PC-9 (cell line): ENCODE results near the gene RBMS3. TPM values are rescaled to one million over a fixed set of nuclear protein-coding genes. Genes with fewer than 3 reads are reported as not detected.

ENCODE experiments used
- BruUV-seq: library from RNA; stranded (reverse); fragments of 400-500 nt; replicated peaks from 2 replicates; lab custom pipeline; 2021; lab: Mats Ljungman, UMichigan
- CTCF ChIA-PET: fragments of 300-600 bp; sonication (Branson Sonifier 250); formaldehyde crosslinking; loops from one replicate; lab custom pipeline; 2022; ENCODE audit warnings: antibody characterized with exemption; lab: Charles Lee
- POLR2A ChIA-PET: fragments of 300-600 bp; sonication (Branson Sonifier 250); formaldehyde crosslinking; loops from one replicate; lab custom pipeline; 2022; ENCODE audit warnings: antibody characterized with exemption; ENCODE audit not compliant: unreplicated experiment; lab: Charles Lee
- DNase-seq, 2 experiments: peaks; one replicate each; pipeline versions ENCODE4 v3.0.0 to v3.0.0-alpha.2; 2015 to 2022; ENCODE audit warnings: mixed read lengths in 1 of 2
- H2AFZ ChIP-seq: fragments of 200-600 bp; sonication (generic); 2 replicates; pipeline ENCODE4 v1.8.1; 2017; ENCODE audit warnings: antibody characterized with exemption
- H3F3A ChIP-seq: fragments of 200-600 bp; sonication (generic); 2 replicates; pipeline ENCODE4 v1.8.1; 2017; ENCODE audit warnings: antibody characterized with exemption, mild to moderate bottlenecking, low read depth; ENCODE audit not compliant: insufficient read depth
- H3K27ac ChIP-seq: fragments of 200-600 bp; sonication (generic); 2 replicates; pipeline ENCODE4 v1.6.1; 2016; ENCODE audit warnings: mixed run types
- H3K27me3 ChIP-seq: fragments of 200-600 bp; sonication (generic); 2 replicates; pipeline ENCODE4 v1.6.1; 2016; ENCODE audit warnings: low read depth, mixed run types; ENCODE audit not compliant: insufficient read depth
- H3K36me3 ChIP-seq: fragments of 200-600 bp; sonication (generic); 2 replicates; pipeline ENCODE4 v1.6.1; 2016; ENCODE audit warnings: low read depth, mixed run types
- H3K4me1 ChIP-seq: fragments of 200-600 bp; sonication (generic); replicated peaks from 2 replicates; pipeline ENCODE4 v1.6.1; 2016; ENCODE audit warnings: mixed run types; ENCODE audit not compliant: insufficient read depth
- H3K4me2 ChIP-seq: fragments of 200-600 bp; sonication (generic); 2 replicates; pipeline ENCODE4 v1.6.1; 2017; ENCODE audit warnings: mixed run types
- H3K4me3 ChIP-seq: fragments of 200-600 bp; sonication (generic); 2 replicates; pipeline ENCODE4 v1.6.1; 2016; ENCODE audit warnings: mixed run types
- H3K79me2 ChIP-seq: fragments of 200-600 bp; sonication (generic); 2 replicates; pipeline ENCODE4 v1.6.1; 2017; ENCODE audit warnings: low read depth, mixed run types
- H3K9me2 ChIP-seq: fragments of 200-600 bp; sonication (generic); 2 replicates; pipeline ENCODE4 v1.8.1; 2017; ENCODE audit warnings: mild to moderate bottlenecking; ENCODE audit not compliant: insufficient read depth
- H3K9me3 ChIP-seq: fragments of 200-600 bp; sonication (generic); 2 replicates; pipeline ENCODE4 v1.8.1; 2016; ENCODE audit warnings: low read depth; ENCODE audit not compliant: insufficient read depth
- H4K20me1 ChIP-seq: fragments of 200-600 bp; sonication (generic); 2 replicates; pipeline ENCODE4 v1.8.1; 2017; ENCODE audit not compliant: insufficient read depth
- EZH2 ChIP-seq: fragments of 200-600 bp; sonication (generic); IDR thresholded peaks from 2 replicates; pipeline ENCODE4 v1.8.0; 2017; ENCODE audit warnings: antibody characterized with exemption, low read depth
- intact Hi-C: fragments of 100-400 bp; cut with micrococcal nuclease; formaldehyde crosslinking; loops from one replicate; pipeline ENCODE4 v1.10.0; 2022; ENCODE audit not compliant: unreplicated experiment
- total RNA-seq: library from RNA; stranded (reverse); gene quantifications from 2 replicates; pipeline ENCODE4 v1.2.3, GENCODE V29; 2021
- TF ChIP-seq, protein P1 (sequence below): fragments of 200-600 bp; sonication (generic); conservative IDR thresholded peaks from 2 replicates; pipeline ENCODE4 v1.6.1; 2017; ENCODE audit warnings: mixed run types, antibody characterized with exemption, mild to moderate bottlenecking, moderate library complexity

The RBMS3 gene
- total RNA-seq, 1 experiment from 2014 or later = 3.5 TPM

GRCh38 chr3:29561651-29562149 lies 280.8 kb downstream of the RBMS3 start:
- no peak overlapping the region for H3K4me3 ChIP-seq
- intact Hi-C loops = no loop called here
- H2AFZ ChIP-seq = no peak overlapping the region
- POLR2A ChIA-PET = no interaction called here
- H3K9me2 ChIP-seq = no peaks in the 10 kb centered on the region
- no peaks in the 10 kb centered on the region for H4K20me1 ChIP-seq
- H3K27me3 ChIP-seq = no peaks in the 10 kb centered on the region
- no peaks in the 10 kb centered on the region for H3K79me2 ChIP-seq
- no peaks in the 10 kb centered on the region for H3K4me1 ChIP-seq
- H3K9me3 ChIP-seq = no peaks in the 10 kb centered on the region
- H3K27ac ChIP-seq = no peak overlapping the region
- no peak overlapping the region for H3K4me2 ChIP-seq
- TF ChIP-seq, protein P1, sequence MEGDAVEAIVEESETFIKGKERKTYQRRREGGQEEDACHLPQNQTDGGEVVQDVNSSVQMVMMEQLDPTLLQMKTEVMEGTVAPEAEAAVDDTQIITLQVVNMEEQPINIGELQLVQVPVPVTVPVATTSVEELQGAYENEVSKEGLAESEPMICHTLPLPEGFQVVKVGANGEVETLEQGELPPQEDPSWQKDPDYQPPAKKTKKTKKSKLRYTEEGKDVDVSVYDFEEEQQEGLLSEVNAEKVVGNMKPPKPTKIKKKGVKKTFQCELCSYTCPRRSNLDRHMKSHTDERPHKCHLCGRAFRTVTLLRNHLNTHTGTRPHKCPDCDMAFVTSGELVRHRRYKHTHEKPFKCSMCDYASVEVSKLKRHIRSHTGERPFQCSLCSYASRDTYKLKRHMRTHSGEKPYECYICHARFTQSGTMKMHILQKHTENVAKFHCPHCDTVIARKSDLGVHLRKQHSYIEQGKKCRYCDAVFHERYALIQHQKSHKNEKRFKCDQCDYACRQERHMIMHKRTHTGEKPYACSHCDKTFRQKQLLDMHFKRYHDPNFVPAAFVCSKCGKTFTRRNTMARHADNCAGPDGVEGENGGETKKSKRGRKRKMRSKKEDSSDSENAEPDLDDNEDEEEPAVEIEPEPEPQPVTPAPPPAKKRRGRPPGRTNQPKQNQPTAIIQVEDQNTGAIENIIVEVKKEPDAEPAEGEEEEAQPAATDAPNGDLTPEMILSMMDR = no peak
- no peak for TF ChIP-seq EZH2
- H3F3A ChIP-seq = no peaks in the 10 kb centered on the region
- BruUV-seq = no TSS peak
- DNase-seq = no peak
- no peaks in the 10 kb centered on the region for H3K36me3 ChIP-seq
- CTCF ChIA-PET = no interaction called here

- H3K4me3 ChIP-seq = no peak overlapping the region
- ChIA-PET POLR2A (no interaction called here), CTCF (no interaction called here)
- no peaks in the 10 kb centered on the region for H3K9me3 ChIP-seq
- no peaks in the 10 kb centered on the region for H4K20me1 ChIP-seq
- no peaks in the 10 kb centered on the region for H3K9me2 ChIP-seq
- no peak for TF ChIP-seq EZH2
- TF ChIP-seq, protein P1 = no peak
- no peaks in the 10 kb centered on the region for H3F3A ChIP-seq
- H3K27me3 ChIP-seq = no peaks in the 10 kb centered on the region
- no peaks in the 10 kb centered on the region for H3K4me1 ChIP-seq
- BruUV-seq = no TSS peak
- H2AFZ ChIP-seq = no peak overlapping the region
- no peaks in the 10 kb centered on the region for H3K36me3 ChIP-seq
- no peak for DNase-seq
- intact Hi-C loops = no loop called here
- H3K4me2 ChIP-seq = no peak overlapping the region
- H3K79me2 ChIP-seq = no peaks in the 10 kb centered on the region
- H3K27ac ChIP-seq = no peak overlapping the region
Measured at GRCh38 chr3:29565236-29565635, 284.4 kb downstream of the RBMS3 start.

DNA sequence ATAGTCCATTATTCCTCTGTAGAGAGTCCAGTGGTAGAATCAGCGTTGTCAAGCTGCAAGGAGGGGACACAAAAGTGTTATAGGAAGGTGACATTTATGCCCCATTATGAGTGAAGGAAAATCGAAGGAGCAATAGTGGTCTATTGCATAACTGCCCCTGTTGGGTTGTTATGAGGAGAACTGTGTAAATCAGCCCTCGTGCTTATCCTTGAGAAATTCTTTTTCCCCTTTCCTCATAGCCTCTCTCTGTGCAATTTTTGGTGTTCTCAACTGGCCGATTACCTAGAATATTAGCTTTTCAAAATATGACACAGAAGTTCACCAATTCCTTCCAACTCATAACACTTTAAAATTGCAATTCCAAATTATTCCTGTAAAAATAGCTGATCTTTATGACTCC lies 286.6 kb downstream of the RBMS3 start:
- H3K36me3 ChIP-seq = no peaks in the 10 kb centered on the region

More for the DNA sequence above, 286.6 kb downstream of the RBMS3 start:
- Histone ChIP-seq H3K79me2 (no peaks in the 10 kb centered on the region), H3K9me3 (no peaks in the 10 kb centered on the region), H3F3A (no peaks in the 10 kb centered on the region), H3K4me2 (no peak overlapping the region), H3K4me3 (no peak overlapping the region), H4K20me1 (no peaks in the 10 kb centered on the region), H3K4me1 (no peaks in the 10 kb centered on the region), H3K27me3 (no peaks in the 10 kb centered on the region), H3K9me2 (no peaks in the 10 kb centered on the region), H2AFZ (no peak overlapping the region), H3K27ac (no peak overlapping the region)
- TF ChIP-seq, protein P1 = no peak
- no peak for TF ChIP-seq EZH2
- intact Hi-C loops = no loop called here
- no TSS peak for BruUV-seq
- DNase-seq = no peak
- ChIA-PET CTCF (no interaction called here), POLR2A (no interaction called here)
